Stimulated activated CD8-positive, alpha-beta memory T cell treated with anti-CD3 and anti-CD28 coated beads, Interleukin-15, amount 100 ng/mL, for 48 hours (primary cell): ENCODE results near the gene CAMTA1.

Experiments used
- DNase-seq, 2 donors: peaks; one replicate each; pipeline ENCODE4 v3.0.0-alpha.2; 2020; ENCODE audit warnings: low read depth in 2 of 2

The CAMTA1 gene

GRCh38 chr1:7721940-7722669 is 936.9 kb downstream of the CAMTA1 start:
- DNase-seq, result no peak

GRCh38 chr1:7722670-7723012 is 937.4 kb downstream of the CAMTA1 start:
- DNase-seq, result no peak

GRCh38 chr1:7726623-7727022 is 941.4 kb downstream of the CAMTA1 start:
- no peak for DNase-seq

GRCh38 chr1:7727809-7728471 is 942.7 kb downstream of the CAMTA1 start:
- DNase-seq, result no peak

- DNase-seq, result no peak
These were observed 944.5 kb downstream of the CAMTA1 start for GRCh38 chr1:7729761-7730160.

- DNase-seq, result no peak
These were observed 947.1 kb downstream of the CAMTA1 start for GRCh38 chr1:7732331-7732730.

GRCh38 chr1:7733276-7733675 is 948.0 kb downstream of the CAMTA1 start:
- no peak for DNase-seq

GRCh38 chr1:7738044-7738443 is 952.8 kb downstream of the CAMTA1 start:
- DNase-seq, result no peak

GRCh38 chr1:7743346-7743745 is 958.1 kb downstream of the CAMTA1 start:
- DNase-seq, result no peak

- DNase-seq, result no peak
These were observed 959.6 kb downstream of the CAMTA1 start for GRCh38 chr1:7744882-7745281.

GRCh38 chr1:7745783-7746182 is 960.5 kb downstream of the CAMTA1 start:
- DNase-seq, result no peak

GRCh38 chr1:7747605-7748004 is 962.4 kb downstream of the CAMTA1 start:
- DNase-seq, result no peak

GRCh38 chr1:7749126-7749525 is 963.9 kb downstream of the CAMTA1 start:
- DNase-seq, result no peak

GRCh38 chr1:7751174-7751573 is 965.9 kb downstream of the CAMTA1 start:
- DNase-seq, result no peak

GRCh38 chr1:7752512-7753417 is 967.5 kb downstream of the CAMTA1 start:
- DNase-seq, result no peak

- no peak for DNase-seq
These were observed 968.4 kb downstream of the CAMTA1 start for GRCh38 chr1:7753641-7754040.

GRCh38 chr1:7754234-7754633 is 969.0 kb downstream of the CAMTA1 start:
- DNase-seq, result no peak

GRCh38 chr1:7755448-7755847 is 970.2 kb downstream of the CAMTA1 start:
- no peak for DNase-seq

- no peak for DNase-seq
These were observed 975.0 kb downstream of the CAMTA1 start for GRCh38 chr1:7760245-7760644.

- DNase-seq, result no peak
These were observed 975.8 kb downstream of the CAMTA1 start for GRCh38 chr1:7761103-7761502.

GRCh38 chr1:7767176-7767575 is 981.9 kb downstream of the CAMTA1 start:
- no peak for DNase-seq

GRCh38 chr1:7768583-7768982 is 983.3 kb downstream of the CAMTA1 start:
- no peak for DNase-seq
